GM21423 (cell line): ENCODE measurements around the gene PTPRN2.
A peak's percentile ranks its signal among the peaks of the same experiment; 100 is the strongest.

Source experiments
- ATAC-seq: cut with Tn5 transposase; IDR thresholded peaks from one replicate; pipeline ENCODE4 v1.9.1; 2021; ENCODE audit warnings: mild to moderate bottlenecking, moderate library complexity; ENCODE audit not compliant: unreplicated experiment

Gene PTPRN2

DNA sequence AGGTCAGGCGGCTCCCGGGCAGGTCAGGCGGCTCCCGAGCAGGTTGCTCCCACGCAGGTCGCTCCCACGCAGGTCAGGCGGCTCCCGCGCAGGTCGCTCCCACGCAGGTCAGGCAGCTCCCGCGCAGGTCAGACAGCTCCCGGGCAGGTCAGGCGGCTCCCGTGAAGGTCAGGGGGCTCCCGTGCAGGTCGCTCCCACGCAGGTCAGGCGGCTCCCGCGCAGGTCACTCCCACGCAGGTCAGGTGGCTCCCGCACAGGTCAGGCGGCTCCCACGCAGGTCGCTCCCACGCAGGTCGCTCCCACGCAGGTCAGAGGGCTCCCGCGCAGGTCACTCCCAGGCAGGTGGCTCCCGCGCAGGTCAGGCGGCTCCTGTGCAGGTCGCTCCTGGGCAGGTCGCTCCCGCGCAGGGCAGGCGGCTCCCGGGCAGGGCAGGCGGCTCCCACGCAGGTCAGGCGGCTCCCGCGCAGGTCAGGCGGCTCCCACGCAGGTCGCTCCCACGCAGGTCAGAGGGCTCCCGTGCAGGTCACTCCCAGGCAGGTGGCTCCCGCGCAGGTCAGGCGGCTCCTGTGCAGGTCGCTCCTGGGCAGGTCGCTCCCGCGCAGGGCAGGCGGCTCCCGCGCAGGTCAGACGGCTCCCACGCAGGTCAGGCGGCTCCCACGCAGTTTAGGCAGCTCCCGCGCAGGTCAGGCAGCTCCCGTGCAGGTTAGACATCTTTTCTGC, 30.7 kb downstream of the PTPRN2 start:
- no peak for ATAC-seq

DNA sequence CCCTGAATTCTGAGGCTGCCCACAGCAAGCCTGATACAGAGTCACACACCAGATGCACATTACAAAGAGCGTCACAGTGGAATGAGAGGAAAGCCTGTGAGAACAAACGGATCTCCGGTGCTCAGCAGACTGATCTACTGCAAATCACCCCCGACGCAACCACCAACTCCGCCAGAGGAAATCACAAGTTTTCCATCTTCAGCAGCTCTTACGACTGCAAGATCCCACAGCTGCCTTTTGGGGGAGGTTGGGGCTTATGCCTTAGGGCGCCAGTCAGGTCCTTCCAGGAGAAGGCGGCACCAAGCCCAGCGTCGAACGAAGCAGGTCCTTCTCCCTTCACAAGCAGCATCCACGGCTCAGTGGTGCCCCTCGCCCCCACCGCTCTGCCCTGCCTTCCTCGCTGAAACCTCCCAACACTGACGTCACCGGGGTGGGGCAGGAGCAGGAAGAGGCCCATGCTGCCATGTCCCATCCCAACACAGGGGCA, 32.5 kb downstream of the PTPRN2 start:
- ATAC-seq = no peak

DNA sequence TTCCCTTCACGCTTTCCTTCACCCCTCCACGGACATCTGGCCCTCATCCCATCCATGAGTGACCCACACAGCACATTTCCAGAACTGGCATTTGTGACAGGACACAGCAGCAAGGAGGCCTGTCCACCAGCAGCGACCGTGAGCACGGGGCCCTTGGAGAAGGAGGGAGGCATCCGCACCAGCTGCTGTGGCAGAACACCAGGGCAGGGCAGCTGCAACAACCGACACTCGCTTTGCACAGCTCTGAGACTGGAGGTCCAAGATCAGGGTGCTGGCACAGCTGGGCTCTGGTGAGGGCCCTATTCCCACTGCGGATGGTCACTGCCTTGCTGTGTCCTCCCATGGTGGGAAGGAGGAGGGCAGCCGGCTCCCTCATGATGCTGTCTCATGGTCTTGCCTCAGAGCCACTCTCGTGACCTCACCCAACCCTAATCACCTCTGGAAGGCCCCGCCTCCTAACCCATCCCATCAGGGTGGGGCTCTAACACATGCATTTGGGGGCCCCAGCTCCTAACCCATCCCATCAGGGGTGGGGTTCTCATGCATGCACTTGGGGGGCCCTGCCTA, 36.7 kb downstream of the PTPRN2 start:
- ATAC-seq = no peak

DNA sequence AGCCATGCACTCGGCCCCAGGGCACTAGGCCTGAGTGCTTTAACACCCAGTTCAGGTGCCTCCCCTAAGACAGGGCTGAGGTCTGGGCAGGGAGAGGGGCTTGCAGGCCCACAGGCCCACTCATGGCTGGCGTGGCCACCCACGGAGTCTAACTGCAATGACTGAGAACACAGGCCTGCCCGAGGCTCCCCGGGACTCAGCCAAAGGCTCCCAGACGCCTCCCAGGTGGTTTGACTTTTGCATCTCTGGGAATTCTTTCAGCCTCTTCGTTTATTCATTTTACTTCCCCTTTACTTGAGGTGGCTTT, 37.3 kb downstream of the PTPRN2 start:
- no peak for ATAC-seq

DNA sequence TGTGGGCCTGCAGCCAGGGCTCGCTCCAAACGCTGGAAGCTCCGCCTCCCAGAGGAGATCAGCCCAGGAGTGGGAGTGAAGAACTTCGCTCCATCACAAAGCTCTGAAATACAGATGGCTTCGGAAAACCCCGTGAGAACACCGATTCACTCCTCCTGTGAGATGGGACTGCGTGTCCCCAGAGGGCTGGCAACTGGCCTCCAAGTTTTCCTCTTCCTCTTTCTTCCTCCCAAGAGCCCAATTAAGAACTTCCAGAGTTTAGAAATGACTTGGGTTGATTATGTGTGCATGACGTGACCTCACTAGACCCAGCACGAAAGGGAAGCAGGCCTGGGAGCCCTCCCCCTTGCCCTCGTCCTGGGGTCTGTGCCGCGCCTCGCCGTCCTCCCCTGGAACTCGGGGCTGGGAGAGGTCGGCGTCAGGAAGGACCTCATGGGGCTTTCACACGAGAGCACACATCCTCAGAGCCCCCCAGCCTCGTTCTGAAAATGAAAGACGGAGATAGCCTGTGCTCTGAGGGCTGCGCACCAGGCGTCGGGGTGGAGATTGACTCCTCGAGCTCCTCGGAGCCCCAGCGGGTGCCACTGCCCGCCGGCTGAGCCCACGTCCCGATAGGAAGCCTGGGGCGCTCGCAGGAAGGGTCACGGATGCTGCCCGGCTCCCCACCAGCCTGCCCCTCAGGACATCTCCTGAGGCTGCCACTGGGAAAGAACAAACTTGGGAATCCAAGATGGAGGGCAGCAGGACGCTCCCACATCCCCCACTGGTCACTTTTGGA, 37.8 kb downstream of the PTPRN2 start:
- ATAC-seq = no peak

DNA sequence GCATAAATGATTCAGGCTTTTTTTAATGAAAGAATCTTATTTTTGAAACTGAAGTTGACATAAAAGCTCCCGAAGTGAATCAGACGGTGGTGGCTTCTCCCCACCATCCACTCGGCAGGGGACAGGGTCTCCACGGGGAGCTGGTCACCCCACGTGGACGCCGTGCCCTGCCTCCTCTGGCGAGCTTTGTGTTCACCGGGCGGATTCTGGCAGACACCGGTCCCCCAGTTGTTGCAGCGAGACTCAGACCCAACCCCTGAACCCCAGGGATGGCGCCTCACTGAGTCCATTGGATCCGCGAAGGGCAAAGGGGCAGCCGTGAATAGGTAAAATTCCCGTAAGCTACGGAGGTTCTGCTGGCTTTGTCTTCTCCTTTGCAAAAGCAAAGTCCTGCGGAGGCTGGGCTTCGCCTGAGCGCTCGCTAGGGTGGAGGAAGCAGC, 38.4 kb downstream of the PTPRN2 start:
- ATAC-seq = no peak

DNA sequence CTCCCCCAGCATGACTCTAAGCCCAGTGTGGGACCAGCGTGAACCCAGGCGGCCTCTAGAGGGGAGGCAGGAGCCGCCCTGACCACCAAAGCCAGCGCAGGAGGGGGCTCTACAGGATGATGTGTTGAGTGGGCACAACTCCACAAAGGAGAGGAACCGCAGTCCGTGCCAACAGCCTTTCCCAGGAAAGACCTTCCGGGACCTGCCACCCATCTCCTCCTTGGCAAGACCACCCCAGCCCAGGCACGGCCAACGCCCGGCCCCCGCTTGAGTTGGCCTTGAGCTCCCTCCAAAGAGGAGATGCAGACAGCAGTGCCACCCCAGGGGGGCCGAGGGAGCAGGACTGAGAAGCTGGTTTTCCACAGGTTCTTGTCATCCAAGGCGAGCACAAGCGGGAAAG, 38.9 kb downstream of the PTPRN2 start:
- no peak for ATAC-seq

DNA sequence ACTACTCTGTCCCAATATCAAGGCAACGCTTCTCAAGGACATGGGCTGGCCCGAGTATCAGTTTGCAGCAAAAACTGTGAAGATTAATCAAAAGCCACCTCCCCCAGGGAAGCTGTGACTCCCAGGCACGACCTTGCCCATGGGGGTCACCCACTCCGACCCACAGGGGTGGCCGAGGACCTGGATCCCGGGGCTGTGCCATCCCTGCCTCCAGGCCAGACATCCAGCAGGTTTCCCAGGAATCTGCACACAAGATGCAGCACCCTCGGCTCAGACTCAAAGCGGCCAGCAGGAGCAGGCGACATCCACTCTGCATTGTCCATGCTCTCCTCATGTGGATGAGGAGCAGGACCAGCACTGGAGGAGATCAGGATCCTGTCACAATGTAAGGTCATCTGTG, 39.8 kb downstream of the PTPRN2 start:
- ATAC-seq = no peak

DNA sequence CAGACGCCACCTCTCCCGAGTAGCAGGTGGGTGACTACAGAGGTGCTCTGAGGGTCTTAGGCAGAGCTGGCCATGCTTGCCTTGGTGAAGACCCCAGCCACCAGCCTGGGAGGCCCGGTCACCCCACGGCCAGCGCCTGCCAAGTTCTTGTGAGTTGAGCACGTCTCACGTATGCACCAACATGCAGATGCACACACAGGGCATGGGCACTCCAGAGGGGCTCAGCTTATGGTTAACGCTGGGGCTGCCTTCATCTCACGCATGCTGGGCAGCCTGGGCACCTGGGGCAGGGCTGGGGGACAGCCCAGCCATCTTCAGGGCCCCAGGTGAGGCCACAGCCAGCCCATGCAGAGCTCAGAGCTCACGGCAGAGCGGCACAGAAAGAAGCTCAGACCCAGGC, 41.0 kb downstream of the PTPRN2 start:
- no peak for ATAC-seq

DNA sequence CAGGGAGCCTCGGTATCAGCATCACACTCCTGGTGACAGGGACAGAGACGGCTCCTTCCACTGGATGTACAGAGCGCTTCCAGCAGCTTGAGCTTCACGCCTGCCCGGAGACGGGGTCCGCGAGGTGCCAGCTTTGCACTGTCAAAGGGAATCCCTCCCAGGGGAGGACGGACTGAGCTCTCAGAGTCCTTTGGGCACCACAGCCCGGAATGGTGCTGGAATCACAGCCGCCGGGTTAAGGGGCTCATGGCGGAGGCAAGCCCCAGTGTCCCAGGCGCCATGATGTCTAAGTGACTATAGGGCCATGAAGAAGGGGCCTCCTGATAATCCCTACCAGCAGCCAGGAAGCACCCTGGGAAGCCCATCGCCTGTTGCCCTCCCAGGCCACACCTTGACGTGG, 41.4 kb downstream of the PTPRN2 start:
- ATAC-seq = no peak

DNA sequence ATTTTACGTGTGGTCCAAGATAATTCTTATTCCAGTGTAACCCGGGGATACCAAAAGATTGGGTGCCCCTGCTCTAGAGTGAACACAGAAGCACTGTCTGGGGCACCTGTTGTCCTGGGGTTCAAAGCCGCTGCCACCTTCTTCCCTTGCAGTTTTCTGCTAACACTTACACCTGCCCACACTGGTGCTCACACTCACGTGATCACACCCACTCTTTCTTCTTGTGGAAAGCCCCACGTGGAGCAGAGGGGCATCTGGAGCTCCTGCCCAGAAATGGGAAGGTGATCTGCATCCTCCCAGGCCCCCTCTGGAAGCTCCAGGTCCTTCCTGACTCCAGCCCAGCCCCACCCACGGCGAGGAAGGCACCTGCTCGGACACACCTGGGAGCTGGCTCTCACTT, 42.9 kb downstream of the PTPRN2 start:
- no peak for ATAC-seq

DNA sequence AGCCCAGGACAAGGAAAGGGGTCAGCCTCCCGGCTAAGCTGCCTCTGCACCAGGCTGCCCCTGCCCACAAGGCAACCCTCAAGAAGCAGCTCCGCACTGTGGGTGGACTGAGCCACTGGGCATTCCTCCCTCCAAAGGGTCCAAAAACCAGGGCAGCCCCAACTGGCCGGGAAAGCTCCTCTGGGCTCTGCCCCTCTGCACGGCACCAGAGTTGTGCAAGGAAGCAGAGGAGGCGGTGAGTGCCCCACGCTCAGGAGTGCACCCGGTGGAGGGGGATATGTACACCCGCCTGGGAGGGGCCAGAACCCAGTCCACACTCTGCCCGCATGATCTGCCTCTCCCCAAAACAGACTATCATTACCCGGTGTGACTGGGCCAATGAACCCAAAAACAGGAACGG, 43.8 kb downstream of the PTPRN2 start:
- ATAC-seq = no peak

DNA sequence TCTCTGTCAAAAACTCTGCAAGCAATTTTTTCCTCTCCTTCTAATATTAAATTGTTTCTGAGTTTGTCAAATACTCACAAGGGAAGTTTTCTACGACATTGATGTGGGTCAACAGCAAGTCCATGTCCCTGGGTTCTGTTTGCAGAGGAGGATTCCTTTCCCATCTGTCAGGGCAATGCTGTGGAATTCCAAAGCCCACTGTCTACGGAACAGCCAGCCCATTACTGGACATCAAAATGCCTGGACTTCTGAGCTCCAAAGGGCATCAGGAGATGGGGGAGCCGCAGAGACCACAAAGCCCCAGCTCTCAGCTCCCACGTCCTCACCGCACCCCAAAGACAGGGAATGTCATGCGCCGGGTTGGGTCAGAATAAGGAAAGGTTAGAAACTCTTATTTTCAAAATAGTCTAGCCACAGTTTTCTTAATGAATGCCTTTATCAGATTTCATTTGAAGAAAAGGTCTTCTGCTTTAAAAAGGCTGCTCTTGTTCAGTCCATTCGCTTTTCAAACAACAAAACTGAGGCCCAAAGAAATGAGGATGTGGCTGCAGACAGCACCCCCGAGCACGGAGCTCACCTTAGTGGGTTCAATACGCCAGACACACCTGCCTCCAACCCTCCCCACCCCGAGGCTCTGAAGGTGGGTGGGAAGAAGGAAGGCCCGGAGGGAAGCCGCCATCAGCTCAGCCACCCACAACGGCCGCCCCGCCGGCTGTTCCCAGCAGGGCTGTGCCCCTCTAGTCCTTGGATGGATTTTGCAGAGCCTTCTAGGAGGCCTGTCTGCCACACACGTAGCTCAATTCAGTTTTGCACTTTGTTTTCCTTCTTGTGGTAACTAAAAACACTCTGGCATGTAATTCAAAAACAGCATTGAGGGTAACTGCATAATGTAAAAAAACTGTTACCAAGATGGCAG, 44.7 kb downstream of the PTPRN2 start:
- ATAC-seq = no peak

DNA sequence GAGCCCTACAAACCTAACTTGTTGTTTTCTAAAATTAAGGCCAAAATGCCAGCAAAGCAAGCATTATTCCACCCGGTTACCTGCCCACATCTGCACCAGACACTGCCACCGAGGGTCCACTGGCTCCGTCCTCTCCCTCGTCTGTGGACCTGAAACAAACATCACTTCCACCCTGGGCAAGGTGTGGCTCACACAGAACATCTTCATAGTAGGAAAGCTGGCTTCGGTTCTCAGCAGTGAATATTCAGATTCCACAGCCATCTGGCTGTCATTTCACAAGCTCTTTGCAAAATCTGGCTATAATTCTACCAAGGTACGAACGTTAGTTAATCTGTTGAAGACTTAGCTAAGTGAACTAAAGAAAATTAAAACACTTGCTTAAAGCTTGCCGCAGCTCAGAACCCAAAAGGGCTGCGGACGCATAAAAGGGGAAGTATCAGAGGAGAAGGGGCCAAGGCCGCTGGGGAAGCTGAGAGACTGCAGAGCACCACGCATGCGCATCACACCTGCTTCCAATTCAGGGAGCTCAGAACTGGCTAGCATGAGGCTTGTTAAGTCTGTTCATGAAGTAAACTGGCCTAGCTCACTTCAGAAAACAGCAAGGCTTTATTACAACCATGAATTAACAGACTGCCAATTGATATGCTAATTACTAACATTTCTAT, 46.1 kb downstream of the PTPRN2 start:
- peak; percentile 54 for ATAC-seq

DNA sequence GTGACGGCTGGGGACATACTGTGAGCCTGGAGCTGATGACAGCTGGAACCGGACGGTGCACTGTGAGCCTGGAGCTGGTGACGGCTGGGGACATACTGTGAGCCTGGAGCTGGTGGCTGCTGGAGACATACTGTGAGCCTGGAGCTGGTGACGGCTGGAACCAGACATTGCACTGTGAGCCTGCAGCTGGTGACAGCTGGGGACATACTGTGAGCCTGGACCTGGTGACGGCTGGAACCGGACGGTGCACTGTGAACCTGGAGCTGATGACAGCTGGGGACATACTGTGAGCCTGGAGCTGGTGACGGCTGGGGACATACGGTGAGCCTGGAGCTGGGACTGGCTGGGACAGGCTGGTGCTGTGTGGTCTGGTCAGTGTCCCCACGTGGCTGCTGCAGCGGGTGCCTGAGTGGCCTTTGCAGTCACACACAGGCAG, 47.9 kb downstream of the PTPRN2 start:
- no peak for ATAC-seq

DNA sequence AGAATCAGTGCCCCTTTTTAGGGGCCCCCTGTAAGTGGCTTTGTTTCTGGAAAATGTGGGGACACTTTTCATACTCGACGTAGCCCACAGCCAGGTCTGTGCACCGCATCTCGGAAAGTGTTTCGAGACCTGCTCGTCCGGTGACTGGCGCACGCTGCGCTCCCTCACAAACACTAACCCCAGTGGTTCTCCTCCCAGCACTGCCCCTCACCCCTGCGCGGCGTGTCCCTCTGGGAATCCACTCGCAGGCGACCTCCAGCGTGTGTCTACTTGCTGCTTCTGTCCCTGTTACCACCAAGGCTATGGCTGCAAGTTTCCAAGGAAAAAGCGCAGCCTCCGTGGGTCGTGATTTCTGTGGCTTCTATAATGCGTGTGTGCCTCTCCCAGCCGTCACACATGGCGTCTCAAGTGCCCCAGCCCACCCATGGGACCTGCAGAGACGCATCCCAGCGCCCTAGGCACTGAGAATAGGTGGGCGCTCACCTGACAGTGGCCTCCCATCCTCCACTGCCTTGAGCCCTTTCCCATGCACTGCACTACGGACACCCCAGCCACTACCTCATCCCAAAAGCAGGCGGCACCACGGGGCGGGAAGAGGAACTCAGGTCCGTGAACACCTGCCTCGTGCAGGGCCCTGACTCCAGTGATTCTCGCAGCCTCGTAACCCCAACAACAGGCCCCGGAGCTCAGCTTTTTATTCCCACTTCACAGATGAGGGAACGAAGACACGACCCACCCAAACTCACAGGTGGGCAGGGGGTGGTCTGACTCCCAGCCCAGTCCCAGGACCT, 49.3 kb downstream of the PTPRN2 start:
- ATAC-seq = no peak

DNA sequence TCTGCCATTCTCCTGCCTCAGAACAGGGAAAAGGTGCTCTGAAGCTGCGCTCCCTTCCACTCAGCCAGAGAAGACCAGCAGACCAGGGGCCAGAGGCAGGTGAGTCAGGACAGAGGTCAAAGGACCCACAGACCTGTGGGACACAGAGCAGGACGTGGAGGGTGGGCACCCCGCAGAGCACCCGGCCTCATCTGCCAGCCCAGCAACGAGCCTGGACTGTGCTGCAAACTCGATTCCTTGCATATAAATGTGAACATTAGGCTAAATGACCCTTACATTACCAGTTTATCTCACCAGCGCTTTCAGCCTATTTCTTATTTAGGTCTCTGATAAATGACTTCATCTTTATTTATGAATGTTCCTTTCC, 50.1 kb downstream of the PTPRN2 start:
- ATAC-seq = no peak

DNA sequence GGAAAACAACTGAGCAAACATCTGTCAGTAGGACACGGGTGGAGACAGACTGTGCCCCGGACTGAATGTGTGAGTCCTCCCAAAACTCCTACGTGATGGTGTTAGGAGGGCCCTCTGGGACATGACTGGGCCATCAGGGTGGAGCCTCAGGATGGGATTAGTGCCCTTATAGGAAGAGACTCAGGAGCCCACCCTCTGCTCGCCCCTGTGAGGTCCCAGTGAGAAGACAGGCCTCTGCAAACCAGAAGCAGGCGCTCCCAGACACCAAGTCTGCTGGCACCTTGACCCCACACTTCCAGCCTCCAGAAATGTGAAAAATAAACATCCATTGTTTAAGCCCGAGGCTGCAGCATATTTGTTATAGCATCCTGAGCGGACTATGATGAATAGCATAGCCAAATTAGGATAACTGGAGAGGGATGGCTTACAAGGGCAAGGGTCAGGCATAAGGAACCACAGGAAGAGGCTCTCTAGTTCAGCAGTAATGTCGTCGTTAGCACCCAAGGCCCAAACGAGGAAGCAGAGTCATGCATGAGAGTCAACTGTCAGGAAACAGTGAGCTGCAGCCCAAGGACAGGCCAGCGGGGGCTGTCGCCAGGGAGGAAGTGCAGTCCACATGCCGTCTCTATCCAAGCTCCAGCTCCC, 50.6 kb downstream of the PTPRN2 start:
- no peak for ATAC-seq

DNA sequence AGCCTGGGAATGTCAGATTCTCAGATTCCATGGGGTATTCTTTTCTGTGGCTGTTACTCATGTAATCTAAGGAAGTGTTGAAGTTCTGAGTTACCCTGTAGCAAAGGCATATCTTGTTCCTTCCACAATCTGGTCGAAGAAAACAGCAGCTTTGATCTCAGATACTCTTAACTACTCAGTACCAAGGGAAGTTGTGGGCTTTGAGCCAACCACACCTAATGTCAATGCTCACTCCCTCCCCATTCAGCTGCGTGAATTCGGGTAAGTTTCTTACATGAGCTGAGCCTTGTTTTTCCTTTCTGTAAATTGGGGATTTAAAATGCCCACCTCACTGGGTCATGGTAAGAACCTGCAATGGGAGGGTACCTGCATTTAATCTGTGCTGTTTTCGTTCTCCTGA, 52.5 kb downstream of the PTPRN2 start:
- no peak for ATAC-seq
